ENCODE measurements around the gene ADGRD1.

DNA sequence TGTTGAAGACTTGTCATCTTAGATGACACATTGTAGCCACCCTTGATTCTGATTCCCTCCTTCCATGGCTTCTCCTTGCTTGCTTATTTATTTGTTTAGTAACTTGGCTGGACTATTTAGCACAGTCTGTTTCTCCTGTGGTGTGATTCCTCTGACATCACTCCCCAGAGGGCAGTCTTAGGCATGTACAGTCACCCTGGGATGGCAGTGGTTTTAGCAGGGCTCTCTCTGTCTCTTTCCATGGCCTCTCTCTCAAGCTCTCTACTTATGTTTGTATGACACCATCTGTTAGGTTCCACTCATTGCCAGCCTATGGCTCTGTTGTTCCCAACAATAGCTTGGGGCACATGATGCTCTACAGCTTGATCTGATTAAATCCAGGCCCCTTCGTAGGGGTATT lies 158.3 kb downstream of the ADGRD1 start:
- TF ChIP-seq, protein P1, sequence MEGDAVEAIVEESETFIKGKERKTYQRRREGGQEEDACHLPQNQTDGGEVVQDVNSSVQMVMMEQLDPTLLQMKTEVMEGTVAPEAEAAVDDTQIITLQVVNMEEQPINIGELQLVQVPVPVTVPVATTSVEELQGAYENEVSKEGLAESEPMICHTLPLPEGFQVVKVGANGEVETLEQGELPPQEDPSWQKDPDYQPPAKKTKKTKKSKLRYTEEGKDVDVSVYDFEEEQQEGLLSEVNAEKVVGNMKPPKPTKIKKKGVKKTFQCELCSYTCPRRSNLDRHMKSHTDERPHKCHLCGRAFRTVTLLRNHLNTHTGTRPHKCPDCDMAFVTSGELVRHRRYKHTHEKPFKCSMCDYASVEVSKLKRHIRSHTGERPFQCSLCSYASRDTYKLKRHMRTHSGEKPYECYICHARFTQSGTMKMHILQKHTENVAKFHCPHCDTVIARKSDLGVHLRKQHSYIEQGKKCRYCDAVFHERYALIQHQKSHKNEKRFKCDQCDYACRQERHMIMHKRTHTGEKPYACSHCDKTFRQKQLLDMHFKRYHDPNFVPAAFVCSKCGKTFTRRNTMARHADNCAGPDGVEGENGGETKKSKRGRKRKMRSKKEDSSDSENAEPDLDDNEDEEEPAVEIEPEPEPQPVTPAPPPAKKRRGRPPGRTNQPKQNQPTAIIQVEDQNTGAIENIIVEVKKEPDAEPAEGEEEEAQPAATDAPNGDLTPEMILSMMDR (IDR thresholded peaks at IDR 0.05; ENCODE audit: borderline replicate concordance, extremely low read depth, low read length, poor library complexity, severe bottlenecking), result no peak
- TF ChIP-seq EZH2 (IDR thresholded peaks at IDR 0.05; ENCODE audit: borderline replicate concordance, low read depth, low read length, severe bottlenecking), result no peak

Data from DND-41 (cell line).